ENCODE measurements around the gene LRRC7.

LRRC7 gene

GRCh38 chr1:69649383-69649990 is 81.8 kb downstream of the LRRC7 start:
- no peak for DNase-seq (ENCODE audit: low read depth)
- TF ChIP-seq CTCF (IDR thresholded peaks at IDR 0.05; ENCODE audit: low read depth, low read length, missing control alignments): no peak
- H3K4me3 ChIP-seq (ENCODE audit: low read depth, low read length): no peak overlapping the region
- in situ Hi-C loops (cut with HindIII; ENCODE audit: low sequenced_read_pairs): no loop called here

DNA sequence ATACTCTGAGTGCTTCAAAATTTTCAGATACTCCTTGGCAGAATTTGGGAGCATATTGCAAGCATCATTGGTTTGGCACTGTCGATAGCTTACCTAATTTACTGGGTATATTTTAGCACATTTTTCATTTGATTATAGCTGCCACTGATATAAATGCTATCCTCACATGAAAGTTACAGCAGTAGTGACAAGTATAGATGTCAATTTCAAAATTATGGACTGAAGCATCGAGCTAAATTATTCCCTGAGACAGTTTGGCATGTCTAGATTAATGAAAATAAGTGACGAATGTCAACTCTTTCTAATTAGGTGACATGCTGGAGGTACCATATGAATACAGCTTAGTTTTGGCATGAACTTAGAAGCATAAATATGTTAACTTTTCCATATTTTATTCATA is 83.1 kb downstream of the LRRC7 start:
- no peak for DNase-seq (ENCODE audit: low read depth)
- in situ Hi-C loops (cut with HindIII; ENCODE audit: low sequenced_read_pairs): no loop called here
- TF ChIP-seq CTCF (IDR thresholded peaks at IDR 0.05; ENCODE audit: low read depth, low read length, missing control alignments): no peak
- no peak overlapping the region for H3K4me3 ChIP-seq (ENCODE audit: low read depth, low read length)

DNA sequence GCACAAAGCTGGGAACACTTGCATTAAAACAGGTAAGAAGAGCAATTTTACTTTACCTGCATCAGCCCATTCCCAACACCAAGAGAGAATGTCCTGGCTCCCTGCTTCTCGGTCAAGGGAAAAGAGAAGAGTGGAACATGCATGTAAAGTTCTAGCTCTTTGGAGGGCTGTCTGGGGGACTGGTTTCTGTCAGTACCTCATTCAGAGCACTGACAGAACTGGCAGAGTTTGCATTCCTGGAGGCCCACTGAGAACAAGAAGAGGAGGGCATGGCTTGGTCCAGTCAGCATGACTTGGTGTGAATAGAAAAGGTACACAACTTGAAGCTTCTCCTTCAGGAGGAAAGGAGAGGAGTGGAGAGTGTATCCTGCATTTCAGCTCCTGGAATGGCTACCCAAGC is 83.9 kb downstream of the LRRC7 start:
- in situ Hi-C loops (cut with HindIII; ENCODE audit: low sequenced_read_pairs): no loop called here
- H3K4me3 ChIP-seq (ENCODE audit: low read depth, low read length): no peak overlapping the region
- no peak for TF ChIP-seq CTCF (IDR thresholded peaks at IDR 0.05; ENCODE audit: low read depth, low read length, missing control alignments)
- DNase-seq (ENCODE audit: low read depth): no peak

DNA sequence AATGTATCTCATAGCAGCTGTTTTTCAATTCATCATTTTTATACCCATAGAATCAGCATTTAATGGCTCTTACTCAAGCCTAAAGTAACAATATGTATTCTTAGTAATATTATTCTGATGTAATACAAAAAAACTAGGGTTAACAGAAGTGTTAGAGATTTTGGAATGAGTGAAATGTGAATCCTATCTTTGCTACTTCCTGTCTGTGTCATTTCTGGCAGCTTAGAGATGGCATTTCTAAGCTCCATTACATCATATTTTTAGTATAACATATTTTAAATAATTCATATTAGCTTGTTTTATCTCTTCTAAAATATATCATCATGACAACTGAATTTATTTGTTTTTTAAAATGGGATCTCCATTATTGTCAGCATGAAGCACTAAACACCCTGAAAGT is 90.2 kb downstream of the LRRC7 start:
- TF ChIP-seq CTCF (IDR thresholded peaks at IDR 0.05; ENCODE audit: low read depth, low read length, missing control alignments): no peak
- DNase-seq (ENCODE audit: low read depth): no peak
- H3K4me3 ChIP-seq (ENCODE audit: low read depth, low read length): no peak overlapping the region
- in situ Hi-C loops (cut with HindIII; ENCODE audit: low sequenced_read_pairs): no loop called here

DNA sequence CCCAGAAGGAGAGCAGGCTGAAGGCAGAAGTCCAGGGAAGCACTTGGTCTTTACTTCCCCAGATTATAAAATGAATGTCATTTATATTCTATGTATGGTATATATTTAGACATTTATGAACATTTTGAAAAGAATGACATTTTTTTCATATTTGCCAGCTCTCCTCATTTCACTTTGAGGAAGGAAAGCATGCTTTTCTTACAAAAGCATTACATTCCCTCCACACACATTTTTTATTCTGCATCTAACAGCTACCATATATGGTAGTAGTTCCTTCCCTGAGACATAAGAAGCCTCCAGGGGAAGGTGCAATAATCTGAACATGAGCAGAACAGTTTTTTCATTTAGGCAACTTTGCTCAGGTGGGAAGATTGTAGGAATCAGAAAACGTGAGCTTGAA is 94.0 kb downstream of the LRRC7 start:
- TF ChIP-seq CTCF (IDR thresholded peaks at IDR 0.05; ENCODE audit: low read depth, low read length, missing control alignments): no peak
- H3K4me3 ChIP-seq (ENCODE audit: low read depth, low read length): no peak overlapping the region
- in situ Hi-C loops (cut with HindIII; ENCODE audit: low sequenced_read_pairs): no loop called here
- DNase-seq (ENCODE audit: low read depth): no peak

- no peak for TF ChIP-seq CTCF (IDR thresholded peaks at IDR 0.05; ENCODE audit: low read depth, low read length, missing control alignments)
- no peak for DNase-seq (ENCODE audit: low read depth)
- H3K4me3 ChIP-seq (ENCODE audit: low read depth, low read length): no peak overlapping the region
- in situ Hi-C loops (cut with HindIII; ENCODE audit: low sequenced_read_pairs): no loop called here
These were observed 94.6 kb downstream of the LRRC7 start for GRCh38 chr1:69662321-69662720.

Measured in astrocyte of the cerebellum (primary cell).